ENCODE results near the gene ERI3.

- no peak for TF ChIP-seq GATA3 (IDR thresholded peaks at IDR 0.05; ENCODE audit: low read depth, low read length)
- no peak for TF ChIP-seq GATA2 (IDR thresholded peaks at IDR 0.05; ENCODE audit: low read depth, low read length)
These were observed 116.4 kb downstream of the ERI3 start for GRCh38 chr1:44238660-44239059.

Data from SH-SY5Y (cell line).